Prostate gland (tissue), 2 donors: ENCODE results near the gene FOXL2.

Source experiments
- POLR2A ChIP-seq: fragments of 450-650 bp; IDR thresholded peaks from one replicate; pipeline ENCODE4 v1.6.1; 2016; ENCODE audit warnings: antibody characterized with exemption, mild to moderate bottlenecking
- POLR2AphosphoS5 ChIP-seq: sonication (generic); formaldehyde crosslinking; IDR thresholded peaks from one replicate; pipeline ENCODE4 v1.6.1; 2017; ENCODE audit warnings: antibody characterized with exemption
- TF ChIP-seq, protein P1 (sequence below), 4 experiments: fragments of 200-600 bp in 2 of 4; fragments of 450-650 bp in 2 of 4; sonication (generic) in 2 of 4; IDR thresholded peaks; 1 replicate in 3 of 4; 2 replicates in 1 of 4; pipeline ENCODE4 v1.5.1; 2016 to 2019; ENCODE audit warnings: antibody characterized with exemption in 4 of 4, mild to moderate bottlenecking in 2 of 4, moderate library complexity in 2 of 4

- TF ChIP-seq, protein P1, sequence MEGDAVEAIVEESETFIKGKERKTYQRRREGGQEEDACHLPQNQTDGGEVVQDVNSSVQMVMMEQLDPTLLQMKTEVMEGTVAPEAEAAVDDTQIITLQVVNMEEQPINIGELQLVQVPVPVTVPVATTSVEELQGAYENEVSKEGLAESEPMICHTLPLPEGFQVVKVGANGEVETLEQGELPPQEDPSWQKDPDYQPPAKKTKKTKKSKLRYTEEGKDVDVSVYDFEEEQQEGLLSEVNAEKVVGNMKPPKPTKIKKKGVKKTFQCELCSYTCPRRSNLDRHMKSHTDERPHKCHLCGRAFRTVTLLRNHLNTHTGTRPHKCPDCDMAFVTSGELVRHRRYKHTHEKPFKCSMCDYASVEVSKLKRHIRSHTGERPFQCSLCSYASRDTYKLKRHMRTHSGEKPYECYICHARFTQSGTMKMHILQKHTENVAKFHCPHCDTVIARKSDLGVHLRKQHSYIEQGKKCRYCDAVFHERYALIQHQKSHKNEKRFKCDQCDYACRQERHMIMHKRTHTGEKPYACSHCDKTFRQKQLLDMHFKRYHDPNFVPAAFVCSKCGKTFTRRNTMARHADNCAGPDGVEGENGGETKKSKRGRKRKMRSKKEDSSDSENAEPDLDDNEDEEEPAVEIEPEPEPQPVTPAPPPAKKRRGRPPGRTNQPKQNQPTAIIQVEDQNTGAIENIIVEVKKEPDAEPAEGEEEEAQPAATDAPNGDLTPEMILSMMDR (IDR thresholded peaks at IDR 0.05) = no peak
- TF ChIP-seq POLR2A = no peak
- no peak for TF ChIP-seq POLR2AphosphoS5
These were observed 9.9 kb downstream of the FOXL2 start for GRCh38 chr3:138936741-138937689.
